GM23338 (cell line): ENCODE measurements around the gene HPCA. TPM values are rescaled to one million over a fixed set of nuclear protein-coding genes. Genes with fewer than 3 reads are reported as not detected.

ENCODE experiments used
- ATAC-seq: fragments of 200-7000 bp; cut with Tn5 transposase; 3 replicates; pipeline ENCODE4 v1.9.1; 2020
- DNase-seq: peaks from one replicate; pipeline ENCODE4 v3.0.0-alpha.2; 2015; ENCODE audit warnings: low spot score
- H2AFZ ChIP-seq: fragments of 200-600 bp; sonication (generic); 2 replicates; pipeline ENCODE4 v1.8.0; 2016; ENCODE audit warnings: antibody characterized with exemption, mild to moderate bottlenecking, moderate library complexity
- H3F3A ChIP-seq: fragments of 200-600 bp; sonication (generic); replicated peaks from 2 replicates; pipeline ENCODE4 v1.8.0; 2017; ENCODE audit warnings: antibody characterized with exemption, mixed run types, low read depth
- H3K27ac ChIP-seq: fragments of 200-600 bp; sonication (generic); 2 replicates; pipeline ENCODE4 v1.6.1; 2016; ENCODE audit warnings: low read depth
- H3K27me3 ChIP-seq: fragments of 200-600 bp; sonication (generic); 2 replicates; pipeline ENCODE4 v1.8.0; 2016; ENCODE audit warnings: mild to moderate bottlenecking, mixed run types, moderate library complexity; ENCODE audit not compliant: insufficient read depth
- H3K36me3 ChIP-seq: fragments of 200-600 bp; sonication (generic); 2 replicates; pipeline ENCODE4 v1.8.0; 2016; ENCODE audit warnings: mild to moderate bottlenecking; ENCODE audit not compliant: insufficient read depth
- H3K4me1 ChIP-seq: fragments of 200-600 bp; sonication (generic); 2 replicates; pipeline ENCODE4 v1.8.0; 2016; ENCODE audit warnings: mild to moderate bottlenecking, moderate library complexity; ENCODE audit not compliant: insufficient read depth
- H3K4me2 ChIP-seq: fragments of 200-600 bp; sonication (generic); 2 replicates; pipeline ENCODE4 v1.7.1; 2017; ENCODE audit warnings: mixed run types
- H3K4me3 ChIP-seq: fragments of 200-600 bp; sonication (generic); 2 replicates; pipeline ENCODE4 v1.6.1; 2016; ENCODE audit warnings: mixed run types
- H3K79me2 ChIP-seq: fragments of 200-600 bp; sonication (generic); replicated peaks from 2 replicates; pipeline ENCODE4 v1.8.0; 2017; ENCODE audit warnings: mild to moderate bottlenecking; ENCODE audit not compliant: insufficient read depth
- H3K9me2 ChIP-seq: fragments of 200-600 bp; sonication (generic); 2 replicates; pipeline ENCODE4 v1.8.0; 2017; ENCODE audit not compliant: insufficient read depth
- H4K20me1 ChIP-seq: fragments of 200-600 bp; sonication (generic); replicated peaks from 2 replicates; pipeline ENCODE4 v1.8.0; 2017; ENCODE audit warnings: mild to moderate bottlenecking; ENCODE audit not compliant: insufficient read depth
- H3K27ac Mint-ChIP-seq: 2 replicates; pipeline ENCODE4 v1.8.0; 2020; ENCODE audit warnings: inconsistent platforms, mild to moderate bottlenecking, moderate library complexity, mixed read lengths
- H3K27me3 Mint-ChIP-seq: 3 replicates; pipeline ENCODE4 v1.8.0; 2022; ENCODE audit warnings: low read depth, mild to moderate bottlenecking, moderate library complexity, mixed read lengths, inconsistent platforms; ENCODE audit not compliant: insufficient read depth, poor library complexity
- H3K36me3 Mint-ChIP-seq: 3 replicates; pipeline ENCODE4 v1.8.0; 2021; ENCODE audit warnings: low read depth, mild to moderate bottlenecking, inconsistent platforms, moderate library complexity, mixed read lengths
- H3K4me1 Mint-ChIP-seq: 3 replicates; pipeline ENCODE4 v1.8.0; 2020; ENCODE audit warnings: mild to moderate bottlenecking, inconsistent platforms, mixed read lengths
- H3K4me3 Mint-ChIP-seq: 3 replicates; pipeline ENCODE4 v1.8.0; 2021; ENCODE audit warnings: moderate library complexity, mild to moderate bottlenecking, inconsistent platforms, mixed read lengths
- H3K9me3 Mint-ChIP-seq: 3 replicates; pipeline ENCODE4 v1.8.0; 2020; ENCODE audit warnings: moderate library complexity, mild to moderate bottlenecking, inconsistent platforms, mixed read lengths
- CREB1 ChIP-seq: fragments of 250-450 bp; sonication (Bioruptor Pico); IDR thresholded peaks from 2 replicates; pipeline ENCODE4 v1.5.0; 2020; ENCODE audit warnings: low read depth, mild to moderate bottlenecking, moderate library complexity
- JUNB ChIP-seq: IDR thresholded peaks from one replicate; pipeline ENCODE4 v1.6.1; 2016; ENCODE audit warnings: antibody characterized with exemption; ENCODE audit not compliant: unreplicated experiment
- NANOG ChIP-seq: IDR thresholded peaks from 2 replicates; pipeline ENCODE4 v1.6.1; 2016; ENCODE audit warnings: antibody characterized with exemption, borderline replicate concordance
- POLR2AphosphoS5 ChIP-seq: IDR thresholded peaks from 2 replicates; pipeline ENCODE4 v1.6.1; 2016; ENCODE audit warnings: antibody characterized with exemption, low read depth
- STAT1 ChIP-seq: IDR thresholded peaks from one replicate; pipeline ENCODE4 v1.6.1; 2016; ENCODE audit warnings: antibody characterized with exemption; ENCODE audit not compliant: unreplicated experiment
- ZNF331 ChIP-seq: fragments of 250-450 bp; sonication (Bioruptor Pico); IDR thresholded peaks from 2 replicates; pipeline ENCODE4 v1.5.0; 2020; ENCODE audit warnings: low read depth, mild to moderate bottlenecking, moderate library complexity
- polyA plus RNA-seq: library from polyadenylated mRNA; unstranded; fragments of >200 nt; fragmentation: Nextera tagmentation; extraction: Ambion mirVana; gene quantifications from 2 replicates; pipeline ENCODE4 v1.2.1, GENCODE V29; 2016
- total RNA-seq: library from RNA; depleted of rRNA; stranded (reverse); fragments of >200 nt; shearing (Covaris generic); gene quantifications from 2 replicates; pipeline ENCODE4 v1.2.3, GENCODE V29; 2014
- TF ChIP-seq, protein P1 (sequence below): IDR thresholded peaks from 2 replicates; pipeline ENCODE4 v1.6.1; 2016; ENCODE audit warnings: antibody characterized with exemption
- TF ChIP-seq, protein P2 (sequence below), 2 experiments: fragments of 200-600 bp in 1 of 2; sonication (generic) in 1 of 2; conservative IDR thresholded peaks; 2 replicates each; pipeline versions ENCODE4 v1.5.1 to v1.6.1; 2016 to 2017; ENCODE audit warnings: antibody characterized with exemption in 2 of 2, low read depth in 2 of 2, mild to moderate bottlenecking in 2 of 2, moderate library complexity in 1 of 2
- TF ChIP-seq, protein P3 (sequence below): IDR thresholded peaks from one replicate; pipeline ENCODE4 v1.6.1; 2018; ENCODE audit warnings: antibody characterized with exemption; ENCODE audit not compliant: unreplicated experiment

HPCA gene
- total and polyA plus RNA-seq, 2 experiments from 2014 or later: 0.35 to 0.82 TPM

DNA sequence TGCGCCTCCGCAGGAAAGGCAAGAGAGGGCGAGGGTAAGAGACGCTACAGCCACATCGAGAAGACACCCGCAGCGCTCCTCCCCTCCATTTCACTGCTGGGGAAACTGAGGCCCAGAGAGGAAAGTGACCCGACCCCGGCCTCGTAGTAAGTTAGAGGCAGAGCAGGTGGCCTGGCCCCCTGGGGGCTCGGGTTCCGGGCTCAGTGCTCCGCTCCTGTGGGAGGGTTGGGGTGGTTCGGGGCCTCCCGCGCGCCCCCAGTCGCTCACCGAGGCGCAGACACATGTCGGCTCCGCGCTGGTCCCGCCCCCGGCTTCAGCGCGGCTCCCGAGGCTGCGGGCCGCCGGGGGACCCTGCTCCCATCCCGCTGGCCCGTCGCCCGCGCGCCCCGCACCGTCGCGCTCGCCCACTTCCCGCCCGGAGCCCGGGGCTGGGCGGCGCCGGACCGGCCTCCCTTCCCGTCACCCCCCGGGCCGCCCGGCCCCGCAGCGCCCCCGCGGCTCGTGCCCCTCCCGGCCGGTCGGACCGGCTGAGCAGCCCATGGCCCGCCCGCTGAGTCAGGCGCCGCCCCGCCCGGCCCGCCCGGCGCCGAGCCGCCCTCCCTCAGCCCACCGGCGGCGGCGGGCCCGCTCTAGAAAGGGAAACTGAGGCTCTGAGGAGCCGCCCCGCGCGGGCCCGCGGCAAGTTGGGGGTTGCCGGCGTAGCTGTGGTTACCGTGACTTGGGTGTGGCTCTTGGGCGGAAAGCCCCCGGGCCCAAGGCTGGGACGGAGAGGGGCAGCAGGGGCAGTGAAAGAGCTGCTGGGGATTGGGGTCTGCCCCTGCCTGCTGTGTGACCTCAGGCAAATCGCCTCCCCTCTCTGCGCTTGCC is 14.9 kb downstream of the HPCA start, which contains the start of gene TMEM54 (continued):
- TF ChIP-seq, protein P1, sequence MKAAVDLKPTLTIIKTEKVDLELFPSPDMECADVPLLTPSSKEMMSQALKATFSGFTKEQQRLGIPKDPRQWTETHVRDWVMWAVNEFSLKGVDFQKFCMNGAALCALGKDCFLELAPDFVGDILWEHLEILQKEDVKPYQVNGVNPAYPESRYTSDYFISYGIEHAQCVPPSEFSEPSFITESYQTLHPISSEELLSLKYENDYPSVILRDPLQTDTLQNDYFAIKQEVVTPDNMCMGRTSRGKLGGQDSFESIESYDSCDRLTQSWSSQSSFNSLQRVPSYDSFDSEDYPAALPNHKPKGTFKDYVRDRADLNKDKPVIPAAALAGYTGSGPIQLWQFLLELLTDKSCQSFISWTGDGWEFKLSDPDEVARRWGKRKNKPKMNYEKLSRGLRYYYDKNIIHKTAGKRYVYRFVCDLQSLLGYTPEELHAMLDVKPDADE: no peak
- TF ChIP-seq, protein P2, sequence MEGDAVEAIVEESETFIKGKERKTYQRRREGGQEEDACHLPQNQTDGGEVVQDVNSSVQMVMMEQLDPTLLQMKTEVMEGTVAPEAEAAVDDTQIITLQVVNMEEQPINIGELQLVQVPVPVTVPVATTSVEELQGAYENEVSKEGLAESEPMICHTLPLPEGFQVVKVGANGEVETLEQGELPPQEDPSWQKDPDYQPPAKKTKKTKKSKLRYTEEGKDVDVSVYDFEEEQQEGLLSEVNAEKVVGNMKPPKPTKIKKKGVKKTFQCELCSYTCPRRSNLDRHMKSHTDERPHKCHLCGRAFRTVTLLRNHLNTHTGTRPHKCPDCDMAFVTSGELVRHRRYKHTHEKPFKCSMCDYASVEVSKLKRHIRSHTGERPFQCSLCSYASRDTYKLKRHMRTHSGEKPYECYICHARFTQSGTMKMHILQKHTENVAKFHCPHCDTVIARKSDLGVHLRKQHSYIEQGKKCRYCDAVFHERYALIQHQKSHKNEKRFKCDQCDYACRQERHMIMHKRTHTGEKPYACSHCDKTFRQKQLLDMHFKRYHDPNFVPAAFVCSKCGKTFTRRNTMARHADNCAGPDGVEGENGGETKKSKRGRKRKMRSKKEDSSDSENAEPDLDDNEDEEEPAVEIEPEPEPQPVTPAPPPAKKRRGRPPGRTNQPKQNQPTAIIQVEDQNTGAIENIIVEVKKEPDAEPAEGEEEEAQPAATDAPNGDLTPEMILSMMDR (conservative IDR thresholded peaks at IDR 0.05; ENCODE audit: low read depth in 2 of 2): 0 out of 4 replicates have a peak, but pooled peaks of 1 of the 2 experiments have one; percentile 11
- TF ChIP-seq NANOG (no peak), STAT1 (no peak)

DNA sequence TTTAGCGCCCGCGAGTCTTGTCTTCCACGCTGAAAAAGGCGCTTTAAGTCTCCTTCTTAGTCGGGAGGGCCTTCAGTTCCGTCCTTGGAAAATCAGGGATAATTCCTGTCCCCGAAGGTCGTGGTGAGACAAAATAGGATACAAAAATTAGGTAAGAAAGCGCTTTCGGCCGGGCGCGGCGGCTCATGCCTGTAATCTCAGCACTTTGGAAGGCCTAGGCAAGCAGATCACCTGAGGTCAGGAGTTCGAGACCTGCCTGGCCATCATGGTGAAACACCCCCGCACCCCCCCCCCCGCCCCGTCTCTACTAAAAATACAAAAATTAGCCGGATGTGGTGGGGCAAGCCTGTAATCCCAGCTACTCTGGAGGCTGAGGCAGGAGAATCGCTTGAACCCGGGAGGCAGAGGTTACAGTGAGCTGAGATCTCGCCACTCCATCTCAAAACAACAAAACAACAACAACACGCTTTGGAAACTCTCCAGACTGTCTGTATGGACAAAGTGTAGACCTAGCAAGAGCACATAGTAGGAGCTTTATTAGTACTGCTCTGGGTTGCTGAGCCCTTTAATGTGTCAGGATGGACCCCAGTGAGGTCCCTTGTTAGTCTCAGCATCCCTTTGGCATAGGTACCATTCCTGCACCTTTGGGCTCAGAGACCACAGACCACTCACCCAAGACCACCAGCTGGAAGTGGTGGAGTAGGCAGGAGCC is 15.7 kb downstream of the HPCA start:
- H3K27ac ChIP-seq: no peak overlapping the region
- H3K4me3 Mint-ChIP-seq: peak overlapping the region; percentile 79
- no peaks in the 10 kb centered on the region for H3K9me3 Mint-ChIP-seq
- no peak overlapping the region for H3K27ac Mint-ChIP-seq
- DNase-seq: no peak
- peak overlapping the region; percentile 82 for H3K4me2 ChIP-seq
- H3K27me3 ChIP-seq: peaks cover 53% of the 10 kb centered on the region
- H3K4me1 ChIP-seq: peaks cover 7% of the 10 kb centered on the region; the same call in 1 of the 2 replicates
- no peaks in the 10 kb centered on the region for H4K20me1 ChIP-seq
- ATAC-seq: no peak
- H3K4me3 ChIP-seq: peak overlapping the region; percentile 65
- peaks cover 7% of the 10 kb centered on the region; the same call in 2 of the 3 replicates for H3K4me1 Mint-ChIP-seq
- no peaks in the 10 kb centered on the region for H3K36me3 ChIP-seq
- no peaks in the 10 kb centered on the region for H3K9me2 ChIP-seq
- no peaks in the 10 kb centered on the region for H3K36me3 Mint-ChIP-seq
- no peak for TF ChIP-seq POLR2AphosphoS5
- TF ChIP-seq CREB1 (CRISPR knock-in tag): no peak
- TF ChIP-seq, protein P1: no peak
- no peak for TF ChIP-seq ZNF331 (CRISPR knock-in tag)
- TF ChIP-seq, protein P3, sequence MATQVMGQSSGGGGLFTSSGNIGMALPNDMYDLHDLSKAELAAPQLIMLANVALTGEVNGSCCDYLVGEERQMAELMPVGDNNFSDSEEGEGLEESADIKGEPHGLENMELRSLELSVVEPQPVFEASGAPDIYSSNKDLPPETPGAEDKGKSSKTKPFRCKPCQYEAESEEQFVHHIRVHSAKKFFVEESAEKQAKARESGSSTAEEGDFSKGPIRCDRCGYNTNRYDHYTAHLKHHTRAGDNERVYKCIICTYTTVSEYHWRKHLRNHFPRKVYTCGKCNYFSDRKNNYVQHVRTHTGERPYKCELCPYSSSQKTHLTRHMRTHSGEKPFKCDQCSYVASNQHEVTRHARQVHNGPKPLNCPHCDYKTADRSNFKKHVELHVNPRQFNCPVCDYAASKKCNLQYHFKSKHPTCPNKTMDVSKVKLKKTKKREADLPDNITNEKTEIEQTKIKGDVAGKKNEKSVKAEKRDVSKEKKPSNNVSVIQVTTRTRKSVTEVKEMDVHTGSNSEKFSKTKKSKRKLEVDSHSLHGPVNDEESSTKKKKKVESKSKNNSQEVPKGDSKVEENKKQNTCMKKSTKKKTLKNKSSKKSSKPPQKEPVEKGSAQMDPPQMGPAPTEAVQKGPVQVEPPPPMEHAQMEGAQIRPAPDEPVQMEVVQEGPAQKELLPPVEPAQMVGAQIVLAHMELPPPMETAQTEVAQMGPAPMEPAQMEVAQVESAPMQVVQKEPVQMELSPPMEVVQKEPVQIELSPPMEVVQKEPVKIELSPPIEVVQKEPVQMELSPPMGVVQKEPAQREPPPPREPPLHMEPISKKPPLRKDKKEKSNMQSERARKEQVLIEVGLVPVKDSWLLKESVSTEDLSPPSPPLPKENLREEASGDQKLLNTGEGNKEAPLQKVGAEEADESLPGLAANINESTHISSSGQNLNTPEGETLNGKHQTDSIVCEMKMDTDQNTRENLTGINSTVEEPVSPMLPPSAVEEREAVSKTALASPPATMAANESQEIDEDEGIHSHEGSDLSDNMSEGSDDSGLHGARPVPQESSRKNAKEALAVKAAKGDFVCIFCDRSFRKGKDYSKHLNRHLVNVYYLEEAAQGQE: no peak
- TF ChIP-seq JUNB: no peak
- no peak for TF ChIP-seq NANOG
- H3F3A ChIP-seq: no peaks in the 10 kb centered on the region
- H3K27me3 Mint-ChIP-seq: peaks cover 41% of the 10 kb centered on the region
- peak overlapping the region; percentile 84 for H2AFZ ChIP-seq
- no peaks in the 10 kb centered on the region for H3K79me2 ChIP-seq
